Colonic mucosa (tissue), 4 donors: ENCODE data around the gene CHRNA4. TPM values are rescaled to one million over a fixed set of nuclear protein-coding genes. Genes with fewer than 3 reads are reported as not detected.

ENCODE experiments used
- DNase-seq: peaks from one replicate; pipeline ENCODE4 v3.0.0-alpha.2; 2020
- H3K27ac ChIP-seq: fragments of 200-600 bp; one replicate; pipeline ENCODE4 v1.8.0; 2021
- H3K27me3 ChIP-seq: fragments of 200-600 bp; one replicate; pipeline ENCODE4 v1.8.0; 2021
- H3K36me3 ChIP-seq: fragments of 200-600 bp; one replicate; pipeline ENCODE4 v1.8.0; 2021
- H3K4me1 ChIP-seq: fragments of 200-600 bp; one replicate; pipeline ENCODE4 v1.8.0; 2021; ENCODE audit warnings: mild to moderate bottlenecking
- H3K4me3 ChIP-seq: fragments of 200-600 bp; one replicate; pipeline ENCODE4 v1.8.0; 2021
- H3K9ac ChIP-seq, 2 donors: one replicate each; pipeline ENCODE4 v1.7.0; 2013; ENCODE audit warnings: control low read depth in 2 of 2, low read depth in 2 of 2, low read length in 2 of 2
- H3K9me3 ChIP-seq: fragments of 200-600 bp; one replicate; pipeline ENCODE4 v1.8.0; 2021
- intact Hi-C: fragments of 100-400 bp; cut with DNase I; formaldehyde crosslinking; loops from one replicate; pipeline ENCODE4 v1.14.1; 2022
- total RNA-seq, 2 donors: library from RNA; stranded (reverse); fragmentation: NEBNext Ultra II Directional in 1 of 2; extraction: Animal tissue kit (Norgen Biotek cat#: 25700) in 1 of 2; gene quantifications; one replicate each; pipeline ENCODE4 v1.2.1, GENCODE V29; 2021
- TF ChIP-seq, protein P1 (sequence below): fragments of 200-600 bp; IDR thresholded peaks from one replicate; pipeline ENCODE4 v1.8.0; 2022; ENCODE audit warnings: antibody characterized with exemption, mild to moderate bottlenecking
- donor health status: healthy.
- donor health status: DM: no; HTN: no; CAD: no.
- donor health status: DM: no; HTN: no; CAD: no.

Gene CHRNA4
- total RNA-seq, 2 donors from 2014 or later, result 0.05 TPM; not detected in 1

DNA sequence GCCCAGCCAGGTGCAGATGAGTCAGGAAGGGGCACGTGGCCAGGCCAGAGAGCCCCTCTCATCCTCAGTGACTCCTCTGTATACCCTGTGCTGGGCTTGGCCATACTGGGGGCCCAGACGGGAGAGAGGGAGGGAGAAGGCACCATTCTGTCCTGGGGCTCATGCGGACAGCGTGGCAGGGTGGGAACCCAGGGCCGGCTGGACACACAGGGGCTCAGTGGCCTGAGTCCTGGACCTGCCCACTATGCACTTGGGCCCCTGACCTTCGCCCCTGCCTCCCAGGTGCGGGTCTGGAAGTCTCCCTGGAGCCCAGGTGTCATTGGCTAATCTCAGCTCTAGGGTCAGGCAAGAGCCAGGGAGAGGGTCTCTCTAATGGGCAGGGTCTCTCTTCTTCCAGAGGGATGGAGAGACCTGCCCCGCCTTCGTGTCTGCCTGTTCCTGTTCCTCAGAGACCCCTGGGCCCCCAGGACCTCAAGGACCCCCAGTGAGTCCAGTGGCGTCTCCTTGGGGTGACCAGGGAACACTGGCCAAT lies 40.5 kb downstream of the CHRNA4 start:
- H3K9ac ChIP-seq, result no peak overlapping the region
- TF ChIP-seq, protein P1, sequence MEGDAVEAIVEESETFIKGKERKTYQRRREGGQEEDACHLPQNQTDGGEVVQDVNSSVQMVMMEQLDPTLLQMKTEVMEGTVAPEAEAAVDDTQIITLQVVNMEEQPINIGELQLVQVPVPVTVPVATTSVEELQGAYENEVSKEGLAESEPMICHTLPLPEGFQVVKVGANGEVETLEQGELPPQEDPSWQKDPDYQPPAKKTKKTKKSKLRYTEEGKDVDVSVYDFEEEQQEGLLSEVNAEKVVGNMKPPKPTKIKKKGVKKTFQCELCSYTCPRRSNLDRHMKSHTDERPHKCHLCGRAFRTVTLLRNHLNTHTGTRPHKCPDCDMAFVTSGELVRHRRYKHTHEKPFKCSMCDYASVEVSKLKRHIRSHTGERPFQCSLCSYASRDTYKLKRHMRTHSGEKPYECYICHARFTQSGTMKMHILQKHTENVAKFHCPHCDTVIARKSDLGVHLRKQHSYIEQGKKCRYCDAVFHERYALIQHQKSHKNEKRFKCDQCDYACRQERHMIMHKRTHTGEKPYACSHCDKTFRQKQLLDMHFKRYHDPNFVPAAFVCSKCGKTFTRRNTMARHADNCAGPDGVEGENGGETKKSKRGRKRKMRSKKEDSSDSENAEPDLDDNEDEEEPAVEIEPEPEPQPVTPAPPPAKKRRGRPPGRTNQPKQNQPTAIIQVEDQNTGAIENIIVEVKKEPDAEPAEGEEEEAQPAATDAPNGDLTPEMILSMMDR, result no peak

DNA sequence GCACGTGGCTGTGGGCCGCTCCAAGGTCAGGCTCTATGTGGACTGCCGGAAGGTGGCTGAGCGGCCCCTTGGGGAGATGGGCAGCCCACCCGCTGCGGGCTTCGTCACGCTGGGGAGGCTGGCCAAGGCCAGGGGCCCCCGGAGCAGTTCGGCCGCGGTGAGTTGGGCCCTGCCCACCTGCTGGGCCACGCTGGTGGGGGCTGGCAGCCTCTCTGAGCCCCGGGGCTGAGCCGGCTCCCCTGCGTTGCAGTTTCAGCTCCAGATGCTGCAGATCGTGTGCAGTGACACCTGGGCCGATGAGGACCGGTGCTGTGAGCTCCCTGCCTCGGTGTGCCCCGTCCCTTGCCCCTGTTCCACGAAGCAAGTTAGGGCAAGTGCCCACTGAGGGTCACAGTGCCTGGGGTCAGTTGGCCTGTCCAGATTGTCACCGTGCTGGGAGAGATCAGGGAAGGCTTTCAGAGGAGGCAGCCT lies 41.1 kb downstream of the CHRNA4 start:
- no peak overlapping the region for H3K9ac ChIP-seq
- H3K4me1 ChIP-seq, result no peaks in the 10 kb centered on the region
- H3K27ac ChIP-seq, result no peak overlapping the region
- no peaks in the 10 kb centered on the region for H3K27me3 ChIP-seq
- no peaks in the 10 kb centered on the region for H3K36me3 ChIP-seq
- no peak for DNase-seq
- intact Hi-C loops, result no loop called here
- no peaks in the 10 kb centered on the region for H3K9me3 ChIP-seq
- TF ChIP-seq, protein P1, result no peak
- H3K4me3 ChIP-seq, result no peak overlapping the region

More for the DNA sequence above, 40.5 kb downstream of the CHRNA4 start:
- no peak for DNase-seq
- intact Hi-C loops, result no loop called here
- no peak overlapping the region for H3K27ac ChIP-seq
- H3K4me3 ChIP-seq, result no peak overlapping the region
- no peaks in the 10 kb centered on the region for H3K9me3 ChIP-seq
- H3K27me3 ChIP-seq, result no peaks in the 10 kb centered on the region
- no peaks in the 10 kb centered on the region for H3K4me1 ChIP-seq
- H3K36me3 ChIP-seq, result no peaks in the 10 kb centered on the region

DNA sequence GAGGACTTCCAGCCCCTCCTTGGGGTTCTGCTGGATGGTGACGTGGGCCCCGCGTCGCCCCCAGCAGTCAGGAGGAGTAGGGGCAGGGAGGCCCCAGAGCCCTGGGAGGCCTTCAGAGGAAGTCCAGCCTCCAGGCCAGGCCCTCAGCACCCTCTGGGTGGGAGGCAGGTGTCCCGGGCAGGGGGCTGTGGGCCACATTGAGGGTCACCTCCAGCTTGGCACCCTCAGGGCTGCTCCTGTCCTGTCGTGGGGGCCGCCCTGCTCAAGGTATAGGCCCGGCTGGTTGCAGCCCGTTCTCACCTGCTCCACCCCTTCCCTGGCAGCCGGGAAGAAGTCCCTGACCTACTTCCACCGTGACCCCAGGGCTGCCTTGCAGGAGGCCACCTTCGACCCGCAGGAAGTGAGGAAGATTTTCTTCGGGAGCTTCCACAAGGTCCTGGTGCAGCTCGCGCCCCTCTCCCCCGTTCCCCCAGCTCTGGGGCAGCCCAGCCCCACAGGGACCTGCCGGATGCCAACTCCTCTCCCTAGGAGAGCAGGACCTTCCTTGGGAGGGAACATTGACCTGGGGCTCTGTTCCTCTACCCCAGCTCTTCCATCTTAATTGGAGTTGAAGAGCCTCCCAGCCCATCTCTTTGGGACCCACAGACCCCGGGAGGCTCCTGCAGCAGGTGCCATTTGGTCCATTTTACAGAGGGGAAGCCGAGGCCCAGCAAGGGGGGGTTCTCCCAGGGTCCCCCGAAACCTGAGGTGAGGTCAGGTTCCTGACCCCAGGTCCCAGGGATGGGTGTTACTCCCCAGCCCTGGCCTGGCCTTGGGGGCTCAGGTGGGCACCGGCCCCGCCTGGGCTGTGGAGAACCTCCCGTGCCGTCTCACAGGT lies 41.7 kb downstream of the CHRNA4 start:
- H3K4me1 ChIP-seq, result no peaks in the 10 kb centered on the region
- no peaks in the 10 kb centered on the region for H3K27me3 ChIP-seq
- intact Hi-C loops, result no loop called here
- H3K9ac ChIP-seq, result no peak overlapping the region
- no peak overlapping the region for H3K27ac ChIP-seq
- H3K4me3 ChIP-seq, result no peak overlapping the region
- H3K36me3 ChIP-seq, result no peaks in the 10 kb centered on the region
- no peak for DNase-seq
- H3K9me3 ChIP-seq, result no peaks in the 10 kb centered on the region
- TF ChIP-seq, protein P1, result no peak

DNA sequence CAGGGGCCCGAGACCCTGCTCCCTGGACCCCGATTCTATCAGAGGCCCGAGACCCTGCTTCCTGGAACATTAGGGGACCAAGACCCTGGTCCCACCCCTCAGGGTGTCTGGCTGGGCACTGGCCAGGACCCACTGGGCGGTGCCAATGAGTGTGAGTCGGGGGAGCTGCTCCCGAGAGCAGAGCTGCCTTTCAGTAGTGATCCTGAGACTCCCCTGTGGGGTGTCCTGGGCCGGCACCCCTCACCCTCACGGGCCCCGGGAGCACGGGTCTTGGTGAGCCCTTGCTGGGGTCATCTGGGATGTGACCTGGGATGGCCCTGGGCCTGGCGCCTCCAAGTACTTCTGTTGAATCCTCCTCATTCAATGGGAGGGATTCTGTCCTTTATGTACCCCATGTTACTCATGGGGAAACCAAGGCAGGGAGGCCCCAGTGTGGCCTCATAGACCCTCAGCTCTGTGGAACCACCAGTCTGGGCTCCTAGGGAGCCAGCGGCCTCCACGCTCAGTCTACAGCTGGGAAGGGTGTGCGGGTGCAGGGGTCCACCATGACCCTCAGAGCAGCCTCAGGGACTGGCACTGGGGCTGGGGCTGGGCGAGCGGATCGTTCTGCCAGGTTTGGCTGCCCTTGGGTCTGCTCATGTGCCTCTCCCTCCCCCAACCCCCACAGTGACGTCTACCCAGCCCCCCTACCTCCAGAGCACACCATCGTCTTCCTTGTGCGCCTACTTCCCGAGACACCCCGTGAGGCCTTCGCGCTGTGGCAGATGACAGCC lies 42.6 kb downstream of the CHRNA4 start:
- Histone ChIP-seq H3K27me3 (no peaks in the 10 kb centered on the region), H3K27ac (no peak overlapping the region)
- intact Hi-C loops, result no loop called here

More for the DNA sequence above, 42.6 kb downstream of the CHRNA4 start:
- Histone ChIP-seq H3K4me1 (no peaks in the 10 kb centered on the region), H3K9me3 (no peaks in the 10 kb centered on the region), H3K36me3 (no peaks in the 10 kb centered on the region), H3K4me3 (no peak overlapping the region), H3K9ac (no peak overlapping the region)
- TF ChIP-seq, protein P1, result no peak
- DNase-seq, result no peak
